ENCODE results near the gene CLPX. TPM values are rescaled to one million over a fixed set of nuclear protein-coding genes. Genes with fewer than 3 reads are reported as not detected.
"Not testable (repeated sequence)": the region's sequence is repeated elsewhere in the genome, so short reads cannot be mapped to it uniquely, and the experiment has no call there.

CLPX gene
- total and polyA plus RNA-seq, 9 of the 15 experiments (the other 6 are each of a cell fraction or from before 2014, with no cell fraction given) = 11.2 to 83.3 (median 51.3) TPM

- ATAC-seq (no peak), DNase-seq (ENCODE audit: extremely low read depth in 1 of 4, low spot score in 3 of 4) (no peak), FAIRE-seq (no peak)
- in situ Hi-C loops (cut with MboI) (no loop called here), intact Hi-C loops (cut with micrococcal nuclease) (loop anchor here (5.0 kb wide), 1 partner anchor 68 kb away; no protein-coding TSS in a partner anchor)
- Histone ChIP-seq H4K20me1 (replicated peaks; ENCODE audit: control insufficient read depth, insufficient read depth, low read length) (no peaks in the 10 kb centered on the region), H2AFZ (ENCODE audit: low read depth, low read length) (no peak overlapping the region), H3K4me3 (no peak overlapping the region), H3K36me3 (ENCODE audit: control insufficient read depth, insufficient read depth, low read length) (peaks cover 21% of the 10 kb centered on the region; the same call in 2 of the 3 replicates), H3K9me3 (replicated peaks; ENCODE audit: control insufficient read depth, insufficient read depth, low read depth, low read length) (no peaks in the 10 kb centered on the region), H3K9me1 (ENCODE audit: control insufficient read depth, insufficient read depth, low read length) (peaks cover 3% of the 10 kb centered on the region), H3K27me3 (ENCODE audit: control insufficient read depth in 2 of 2, insufficient read depth in 2 of 2, low read length in 2 of 2) (no peaks in the 10 kb centered on the region), H3K27ac (ENCODE audit: extremely low read depth, low read depth, low read length) (no peak overlapping the region), H3K4me2 (ENCODE audit: insufficient read depth, low read length) (no peak overlapping the region), H3K4me1 (replicated peaks in 1 of 2; ENCODE audit: control insufficient read depth in 2 of 2, insufficient read depth in 2 of 2, low read length in 2 of 2) (no peaks in the 10 kb centered on the region), H3K79me2 (ENCODE audit: control insufficient read depth, insufficient read depth, low read length) (no peaks in the 10 kb centered on the region), H3K9ac (ENCODE audit: insufficient read depth in 1 of 2, low read depth in 2 of 2, low read length in 2 of 2) (no peak overlapping the region)
- TF ChIP-seq ARID1B (IDR thresholded peaks at IDR 0.05) = no peak
- no peak for TF ChIP-seq ZNF445 (CRISPR knock-in tag; IDR thresholded peaks at IDR 0.05; ENCODE audit: low read depth)
- no peak for TF ChIP-seq MXD1 (CRISPR knock-in tag; IDR thresholded peaks at IDR 0.05; ENCODE audit: borderline replicate concordance, poor library complexity, severe bottlenecking)
- no peak for TF ChIP-seq ZBED1 (IDR thresholded peaks at IDR 0.05)
- no peak for TF ChIP-seq SRSF7 (optimal IDR thresholded peaks at IDR 0.05; ENCODE audit: low read depth, low read length)
- TF ChIP-seq ATF6 (CRISPR knock-in tag; IDR thresholded peaks at IDR 0.05) = no peak
- no peak for TF ChIP-seq E2F6 (IDR thresholded peaks at IDR 0.05; ENCODE audit: borderline replicate concordance in 1 of 2, extremely low read depth in 1 of 2, insufficient read depth in 1 of 2, insufficient read length in 1 of 2, low read depth in 1 of 2, low read length in 1 of 2, poor library complexity in 1 of 2, severe bottlenecking in 1 of 2)
- no peak for TF ChIP-seq ZNF584 (CRISPR knock-in tag; IDR thresholded peaks at IDR 0.05; ENCODE audit: low read depth)
- TF ChIP-seq EWSR1 (IDR thresholded peaks at IDR 0.05; ENCODE audit: borderline replicate concordance, low read depth, partially characterized antibody) = no peak
- TF ChIP-seq POLR3G (IDR thresholded peaks at IDR 0.05; ENCODE audit: extremely low read depth, insufficient read length, insufficient replicate concordance) = no peak
- BruUV-seq (replicated peaks) = no TSS peak
- 59% methylated on average over 6 of the region's 7 CpGs for WGBS (ENCODE audit: insufficient coverage, low coverage, missing lambda C conversion rate)
- POLR2A ChIA-PET = no interaction called here
- CTCF ChIA-PET (ENCODE audit: low intra/inter-chr PET ratio) = interaction anchor here (1.0 kb wide), 1 partner anchor 46 kb away, joined by 3 read pairs; no protein-coding TSS in a partner anchor
These were observed 84.7 kb downstream of the CLPX start for GRCh38 chr15:65100442-65100841.

- H3K36me3 ChIP-seq (ENCODE audit: control insufficient read depth, insufficient read depth, low read length) = peaks cover 18% of the 10 kb centered on the region; the same call in 2 of the 3 replicates
- H3K79me2 ChIP-seq (ENCODE audit: control insufficient read depth, insufficient read depth, low read length); POLR2A ChIA-PET; BruUV-seq (replicated peaks); ATAC-seq; H3K9me3 ChIP-seq (replicated peaks; ENCODE audit: control insufficient read depth, insufficient read depth, low read depth, low read length); H4K20me1 ChIP-seq (replicated peaks; ENCODE audit: control insufficient read depth, insufficient read depth, low read length); H3K4me1 ChIP-seq (replicated peaks in 1 of 2; ENCODE audit: control insufficient read depth in 2 of 2, insufficient read depth in 2 of 2, low read length in 2 of 2); H3K4me3 ChIP-seq; H3K27ac ChIP-seq (ENCODE audit: extremely low read depth, low read depth, low read length); H2AFZ ChIP-seq (ENCODE audit: low read depth, low read length); H3K9ac ChIP-seq (ENCODE audit: insufficient read depth in 1 of 2, low read depth in 2 of 2, low read length in 2 of 2); H3K27me3 ChIP-seq (ENCODE audit: control insufficient read depth in 2 of 2, insufficient read depth in 2 of 2, low read length in 2 of 2); CTCF ChIA-PET (ENCODE audit: low intra/inter-chr PET ratio); H3K9me1 ChIP-seq (ENCODE audit: control insufficient read depth, insufficient read depth, low read length); FAIRE-seq; H3K4me2 ChIP-seq (ENCODE audit: insufficient read depth, low read length); DNase-seq (ENCODE audit: extremely low read depth in 1 of 4, low spot score in 3 of 4); in situ Hi-C loops (cut with MboI): not testable (repeated sequence)
- 78% methylated on average over 9 of the region's 10 CpGs for WGBS (ENCODE audit: insufficient coverage, low coverage, missing lambda C conversion rate)
- intact Hi-C loops (cut with micrococcal nuclease) = loop anchor here (5.0 kb wide), 1 partner anchor 68 kb away; no protein-coding TSS in a partner anchor
These were observed 85.3 kb downstream of the CLPX start for GRCh38 chr15:65099801-65100200.

Data from K562 (cell line).